ENCODE data around the gene BLOC1S1.

The BLOC1S1 gene

DNA sequence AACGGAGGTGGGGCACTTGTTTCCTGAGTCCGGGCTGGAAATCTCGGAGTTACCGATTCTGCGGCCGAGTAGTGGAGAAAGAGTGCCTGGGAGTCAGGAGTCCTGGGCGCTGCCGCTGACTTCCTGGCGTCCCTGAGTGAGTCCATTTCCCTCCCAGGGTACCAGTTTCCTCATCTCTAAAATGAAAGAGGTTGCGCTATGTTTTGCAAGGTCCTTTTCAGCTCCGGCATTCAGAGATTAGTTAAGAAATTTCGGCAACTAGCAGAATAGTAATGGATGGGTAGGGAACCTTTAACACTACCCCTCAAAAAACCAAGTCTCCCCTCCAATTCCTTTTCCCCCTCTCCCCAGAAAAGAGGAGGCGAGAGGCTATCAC is 724 bp downstream of the BLOC1S1 start:
- no peak for DNase-seq (ENCODE audit: low read depth)
- TF ChIP-seq, protein P1, sequence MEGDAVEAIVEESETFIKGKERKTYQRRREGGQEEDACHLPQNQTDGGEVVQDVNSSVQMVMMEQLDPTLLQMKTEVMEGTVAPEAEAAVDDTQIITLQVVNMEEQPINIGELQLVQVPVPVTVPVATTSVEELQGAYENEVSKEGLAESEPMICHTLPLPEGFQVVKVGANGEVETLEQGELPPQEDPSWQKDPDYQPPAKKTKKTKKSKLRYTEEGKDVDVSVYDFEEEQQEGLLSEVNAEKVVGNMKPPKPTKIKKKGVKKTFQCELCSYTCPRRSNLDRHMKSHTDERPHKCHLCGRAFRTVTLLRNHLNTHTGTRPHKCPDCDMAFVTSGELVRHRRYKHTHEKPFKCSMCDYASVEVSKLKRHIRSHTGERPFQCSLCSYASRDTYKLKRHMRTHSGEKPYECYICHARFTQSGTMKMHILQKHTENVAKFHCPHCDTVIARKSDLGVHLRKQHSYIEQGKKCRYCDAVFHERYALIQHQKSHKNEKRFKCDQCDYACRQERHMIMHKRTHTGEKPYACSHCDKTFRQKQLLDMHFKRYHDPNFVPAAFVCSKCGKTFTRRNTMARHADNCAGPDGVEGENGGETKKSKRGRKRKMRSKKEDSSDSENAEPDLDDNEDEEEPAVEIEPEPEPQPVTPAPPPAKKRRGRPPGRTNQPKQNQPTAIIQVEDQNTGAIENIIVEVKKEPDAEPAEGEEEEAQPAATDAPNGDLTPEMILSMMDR (conservative IDR thresholded peaks at IDR 0.05; ENCODE audit: control insufficient read depth, insufficient read depth, low read depth, low read length): no peak
- peak overlapping the region; percentile 73 for H3K4me3 ChIP-seq (ENCODE audit: control insufficient read depth, low read depth, low read length)

DNA sequence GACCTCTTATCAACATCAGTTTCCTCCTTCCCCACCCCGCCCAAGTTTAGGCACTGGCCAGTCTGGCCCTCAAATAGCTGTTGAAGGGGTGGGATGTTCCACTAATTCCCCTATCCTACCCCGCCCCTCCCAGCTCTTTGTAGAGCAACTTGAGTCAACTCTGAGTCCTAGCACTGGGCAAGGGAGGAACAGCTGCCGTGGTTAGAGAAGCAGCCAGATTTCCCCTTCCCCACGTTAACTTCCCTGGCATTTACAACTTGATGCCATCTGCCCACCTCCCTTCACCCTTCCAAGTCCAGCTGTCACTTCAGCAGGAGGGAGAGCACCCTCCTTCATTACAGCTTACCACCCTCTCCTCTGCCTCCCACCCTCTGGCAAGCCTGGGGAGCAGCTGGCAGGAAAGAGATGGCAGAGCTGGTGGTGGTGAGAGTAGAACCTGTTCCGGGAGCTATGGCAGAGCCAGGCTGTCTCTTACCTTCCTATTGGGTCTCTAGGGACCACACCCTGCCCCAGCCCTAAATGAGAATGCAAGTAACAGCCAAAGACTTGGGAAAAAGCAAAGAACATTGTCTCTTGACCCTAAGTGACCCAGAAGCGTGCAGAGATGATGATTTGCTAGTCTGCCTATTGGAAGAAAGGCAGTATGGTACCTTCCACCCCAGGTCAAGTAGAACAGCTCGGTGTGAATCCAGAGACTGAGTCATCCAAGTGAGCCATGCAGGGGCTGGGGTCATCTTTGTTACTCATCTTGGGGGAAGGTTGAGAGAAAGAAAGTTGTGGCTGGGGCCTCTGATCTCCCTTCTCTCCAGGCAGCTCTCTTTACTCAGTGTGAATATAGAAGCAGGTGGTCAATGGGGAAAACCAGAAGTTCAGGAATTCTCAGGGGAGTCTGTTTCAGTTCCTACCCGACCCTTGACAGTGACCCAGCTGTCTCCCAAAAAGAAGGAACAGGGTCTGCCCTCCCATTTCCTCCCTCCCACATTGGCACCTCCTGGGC is 1.5 kb downstream of the BLOC1S1 start:
- peak; percentile 94 for DNase-seq (ENCODE audit: low read depth)
- H3K4me3 ChIP-seq (ENCODE audit: control insufficient read depth, low read depth, low read length): peak overlapping the region; percentile 73
- TF ChIP-seq, protein P1 (conservative IDR thresholded peaks at IDR 0.05; ENCODE audit: control insufficient read depth, insufficient read depth, low read depth, low read length): no peak

DNA sequence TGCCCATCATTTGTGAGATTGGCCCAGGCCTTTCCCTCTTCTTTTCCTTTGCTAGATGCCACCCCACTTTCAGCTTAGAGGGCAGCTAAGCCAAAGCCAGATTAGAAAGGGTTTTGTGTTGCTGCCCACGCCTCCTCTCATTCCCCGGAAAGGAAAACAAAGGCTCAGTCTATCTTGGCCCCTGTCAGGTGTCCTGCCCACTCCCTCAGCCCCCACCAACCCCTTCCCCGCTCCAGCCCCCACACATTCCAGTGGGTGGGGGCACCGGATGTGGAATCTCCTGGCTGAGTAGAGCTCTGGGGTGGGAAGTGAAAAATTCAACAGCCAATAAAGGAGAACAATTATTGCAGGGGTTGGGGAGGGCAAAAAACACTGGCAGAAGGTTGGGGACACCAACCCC is 2.2 kb downstream of the BLOC1S1 start:
- TF ChIP-seq, protein P1 (conservative IDR thresholded peaks at IDR 0.05; ENCODE audit: control insufficient read depth, insufficient read depth, low read depth, low read length): no peak
- no peak for DNase-seq (ENCODE audit: low read depth)
- H3K4me3 ChIP-seq (ENCODE audit: control insufficient read depth, low read depth, low read length): no peak overlapping the region

DNA sequence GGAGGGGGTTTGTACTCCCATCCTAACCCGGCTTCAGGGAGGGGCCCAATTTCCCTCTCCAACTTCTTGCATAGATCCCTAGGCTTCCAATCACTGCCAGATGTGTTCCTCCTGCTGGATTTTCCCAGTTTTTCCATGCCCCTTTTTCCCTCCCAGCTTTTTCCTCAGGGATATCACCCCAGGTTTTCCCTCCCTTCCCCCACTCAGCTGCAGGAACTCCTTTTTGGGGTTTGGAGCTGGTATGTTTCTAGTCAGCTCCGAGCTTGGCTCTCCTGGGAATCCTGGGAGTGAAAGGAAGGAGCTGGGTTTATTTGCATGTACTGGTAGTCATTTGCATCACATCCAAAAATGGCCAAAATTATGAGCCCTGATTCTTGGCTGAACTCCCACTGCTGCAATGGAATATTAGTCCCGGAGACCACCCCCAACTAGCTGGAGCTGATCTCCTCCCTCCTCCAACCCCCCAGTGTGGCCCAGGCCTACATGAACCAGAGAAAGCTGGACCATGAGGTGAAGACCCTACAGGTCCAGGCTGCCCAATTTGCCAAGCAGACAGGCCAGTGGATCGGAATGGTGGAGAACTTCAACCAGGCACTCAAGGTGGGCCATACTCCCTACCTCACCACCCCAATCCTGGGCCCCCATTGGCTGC is 2.9 kb downstream of the BLOC1S1 start:
- H3K4me3 ChIP-seq (ENCODE audit: control insufficient read depth, low read depth, low read length): no peak overlapping the region
- TF ChIP-seq, protein P1 (conservative IDR thresholded peaks at IDR 0.05; ENCODE audit: control insufficient read depth, insufficient read depth, low read depth, low read length): no peak
- DNase-seq (ENCODE audit: low read depth): peak; percentile 82

DNA sequence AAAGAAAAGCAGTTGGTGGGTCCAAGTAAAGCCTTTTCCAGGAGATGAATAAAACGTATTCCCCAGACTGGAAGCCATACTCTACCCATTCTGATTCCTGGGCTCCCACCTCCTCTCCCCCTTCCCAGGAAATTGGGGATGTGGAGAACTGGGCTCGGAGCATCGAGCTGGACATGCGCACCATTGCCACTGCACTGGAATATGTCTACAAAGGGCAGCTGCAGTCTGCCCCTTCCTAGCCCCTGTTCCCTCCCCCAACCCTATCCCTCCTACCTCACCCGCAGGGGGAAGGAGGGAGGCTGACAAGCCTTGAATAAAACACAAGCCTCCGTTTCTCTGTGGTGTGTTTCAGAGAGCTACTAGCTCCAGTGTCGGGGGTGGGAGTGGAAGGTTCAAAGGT is 3.5 kb downstream of the BLOC1S1 start:
- no peak for DNase-seq (ENCODE audit: low read depth)
- TF ChIP-seq, protein P1 (conservative IDR thresholded peaks at IDR 0.05; ENCODE audit: control insufficient read depth, insufficient read depth, low read depth, low read length): no peak
- H3K4me3 ChIP-seq (ENCODE audit: control insufficient read depth, low read depth, low read length): no peak overlapping the region

DNA sequence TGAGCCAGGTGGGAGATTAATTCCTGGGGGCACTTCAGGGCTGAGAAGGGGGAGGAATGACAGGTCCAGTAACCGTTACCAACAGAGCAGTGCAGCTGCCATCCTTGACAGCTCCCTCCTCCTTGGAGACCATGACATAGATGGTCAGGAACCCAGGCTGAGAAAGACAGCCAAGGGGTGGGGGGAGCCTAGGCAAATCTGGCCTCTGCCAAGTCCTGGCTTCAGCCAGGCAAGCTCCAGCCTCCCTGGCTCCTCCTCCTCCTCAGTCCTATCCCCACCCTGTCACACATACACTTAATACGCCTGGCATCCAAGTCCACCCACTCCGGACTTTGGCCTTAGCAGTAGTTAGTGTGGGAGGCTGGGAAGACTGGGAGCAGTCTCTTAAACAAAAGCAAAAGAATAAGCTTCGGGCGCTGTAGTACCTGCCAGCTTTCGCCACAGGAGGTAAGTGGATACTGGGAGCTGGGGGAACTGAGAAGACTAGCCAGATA is 4.3 kb downstream of the BLOC1S1 start, which contains the start of gene RDH5:
Gene RDH5, plus strand, starts transcription at position 323 of the 494 bp plus-strand sequence. CDS start 792 bp downstream, outside the sequence.
- TF ChIP-seq, protein P1 (conservative IDR thresholded peaks at IDR 0.05; ENCODE audit: control insufficient read depth, insufficient read depth, low read depth, low read length): no peak
- DNase-seq (ENCODE audit: low read depth): peak; percentile 96
- peak within 1 kb of the TSS; percentile 56 for H3K4me3 ChIP-seq (ENCODE audit: control insufficient read depth, low read depth, low read length)

All from fibroblast of mammary gland (primary cell).